GOT3 (cell line): ENCODE measurements around the gene MAD2L2.
A peak's percentile ranks its signal among the peaks of the same experiment; 100 is the strongest.

Experiments
- DNase-seq: peaks from one replicate; lab custom pipeline; 2025; ENCODE audit warnings: mixed read lengths; lab: John Stamatoyannopoulos, UW

MAD2L2 gene

DNA sequence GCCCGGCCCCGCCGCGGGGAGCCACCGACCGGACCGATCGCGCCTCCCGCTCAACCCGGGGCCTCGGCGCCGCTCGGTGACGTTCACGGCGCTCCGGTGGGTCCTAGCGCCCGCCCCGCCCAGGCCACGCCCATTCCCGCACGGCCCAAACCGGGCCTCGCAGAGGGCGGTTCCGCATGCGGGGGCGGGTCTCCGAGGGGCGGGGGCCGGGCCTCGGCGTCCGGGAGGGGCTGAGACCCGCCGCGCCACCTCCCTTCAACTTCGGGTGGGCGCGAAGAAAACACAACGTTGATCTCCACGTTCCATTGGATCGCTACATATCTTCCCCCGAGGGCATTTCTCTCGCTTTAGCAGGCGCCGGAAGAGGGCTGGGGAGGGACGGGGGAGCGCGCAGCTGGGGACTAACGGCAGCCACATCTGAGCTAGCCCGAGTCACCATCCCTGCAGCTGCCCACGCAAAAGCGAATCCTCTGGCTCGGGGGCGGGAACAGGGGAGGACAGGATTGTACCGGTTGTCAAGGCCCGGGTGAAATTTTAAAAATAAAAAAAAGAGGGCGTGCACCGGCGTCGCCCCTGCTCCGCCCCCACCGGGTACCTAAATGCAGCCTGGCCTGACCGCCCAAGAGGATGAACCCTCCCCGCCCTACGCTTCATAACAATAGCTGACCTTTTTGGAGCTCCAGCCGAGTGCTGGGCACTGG, at the start of gene MAD2L2:
MAD2L2 (minus strand) TSS at position 78 of the 701 bp plus-strand sequence. CDS start 547 bp downstream, outside the sequence.
- peak; percentile 81 for DNase-seq

DNA sequence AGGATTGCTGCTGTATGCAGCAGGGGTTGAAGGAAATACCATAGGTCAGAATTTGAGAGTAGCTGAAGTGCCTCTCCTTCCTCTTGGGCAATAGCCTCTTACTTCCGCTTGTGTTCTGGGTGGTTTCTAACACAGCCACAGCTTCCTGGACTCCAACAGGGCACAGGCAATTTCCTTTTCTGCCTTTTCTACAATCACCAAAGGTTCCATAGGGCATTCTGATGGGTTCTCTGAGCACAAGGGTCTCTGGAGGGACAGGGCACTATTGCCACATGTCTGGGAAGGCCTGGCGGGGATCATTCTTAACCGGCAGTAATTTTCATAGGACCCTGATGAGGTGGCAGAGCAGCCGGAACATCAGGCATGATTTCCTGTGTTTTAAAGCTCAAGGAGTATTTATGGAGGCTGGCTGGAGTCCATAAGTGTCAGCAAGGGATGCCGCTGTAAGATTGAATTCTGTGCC, 49.5 kb upstream of the MAD2L2 start:
- DNase-seq, result no peak

DNA sequence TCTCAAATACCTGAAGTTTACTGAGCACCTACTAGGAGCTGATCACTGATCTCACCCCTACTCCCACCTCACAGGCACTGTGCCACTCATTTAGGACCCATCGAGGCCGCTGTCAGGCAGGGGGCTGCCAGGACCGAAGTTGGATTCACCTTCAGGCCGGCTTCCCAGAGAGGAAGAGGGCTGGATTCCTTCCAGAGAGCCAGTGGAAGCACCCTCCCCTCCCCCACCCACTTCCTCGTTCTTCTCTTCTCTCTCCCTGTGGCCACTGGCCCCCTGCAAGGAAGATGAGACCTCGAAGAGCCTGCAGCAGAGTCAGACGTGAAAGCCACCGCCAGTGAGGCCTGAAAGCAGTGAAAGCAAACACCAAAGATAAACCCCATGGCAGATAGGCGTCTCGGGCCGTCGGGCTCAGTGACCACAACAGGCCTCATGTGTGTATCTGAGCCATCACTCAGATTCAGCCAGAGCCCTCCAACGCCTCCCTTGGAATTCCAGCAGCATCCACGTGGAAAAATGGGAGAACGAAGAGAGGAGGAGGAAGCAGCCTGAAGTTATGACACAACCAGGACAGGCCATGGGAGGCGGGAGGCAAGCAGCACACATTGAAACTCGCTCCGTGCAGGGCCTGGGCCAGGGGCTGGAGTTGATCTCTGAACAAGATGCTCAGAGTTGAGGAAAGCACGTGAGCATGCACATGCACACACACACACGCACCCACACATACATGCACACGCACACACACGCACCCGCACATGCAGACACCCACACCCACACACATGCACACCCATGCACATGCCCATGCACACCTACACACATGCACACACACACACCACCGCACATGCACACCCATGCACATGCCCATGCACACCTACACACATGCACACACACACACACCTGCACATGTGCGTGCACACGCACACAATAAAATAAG, 48.8 kb upstream of the MAD2L2 start:
- no peak for DNase-seq

DNA sequence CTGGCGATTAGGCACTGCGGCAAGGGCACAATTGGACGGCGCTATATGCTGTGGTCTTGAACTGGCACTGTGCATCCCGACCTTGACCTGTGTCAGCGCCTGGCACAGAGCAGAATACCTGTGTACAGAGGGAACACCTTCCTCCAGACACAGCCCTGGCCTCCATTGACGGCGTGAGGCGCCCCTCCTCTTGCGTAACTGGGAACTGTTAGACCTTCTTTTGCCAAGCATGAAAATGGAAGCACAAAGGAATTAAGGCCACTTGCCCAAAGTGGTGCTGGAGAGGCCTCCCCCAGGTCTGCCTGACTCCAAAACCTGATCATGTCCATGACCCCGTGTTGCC, 48.2 kb upstream of the MAD2L2 start:
- DNase-seq, result no peak

DNA sequence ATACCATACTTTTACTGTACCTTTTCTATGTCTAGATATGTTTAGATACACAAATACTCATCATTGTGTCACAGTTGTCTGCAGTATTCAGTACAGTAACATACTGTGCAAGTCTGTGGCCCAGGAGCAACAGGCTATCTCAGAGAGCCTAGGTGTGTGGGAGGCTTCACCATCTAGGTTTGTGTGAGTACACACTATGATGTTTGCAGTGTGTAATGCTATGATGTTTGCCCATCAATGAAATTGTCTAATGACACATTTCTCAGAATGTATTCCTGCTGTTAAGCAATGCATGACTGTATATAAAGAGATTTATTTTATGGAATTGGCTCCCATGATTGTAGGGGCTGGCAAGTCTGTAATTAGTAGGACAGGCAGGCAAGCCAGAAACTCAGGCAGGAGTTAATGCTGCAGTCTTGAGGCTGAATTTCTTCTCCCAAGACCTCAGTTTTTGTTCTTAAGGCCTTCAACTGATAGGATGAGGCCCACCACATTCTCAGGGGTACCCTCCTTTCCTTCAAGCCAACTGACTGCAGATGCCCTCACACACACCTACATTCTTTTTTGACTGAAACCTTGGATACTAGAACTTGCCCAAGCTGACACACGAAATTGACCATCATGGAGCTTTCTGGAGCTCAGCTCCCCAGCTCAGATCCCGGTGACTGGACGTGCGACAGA, 47.3 kb upstream of the MAD2L2 start:
- no peak for DNase-seq

DNA sequence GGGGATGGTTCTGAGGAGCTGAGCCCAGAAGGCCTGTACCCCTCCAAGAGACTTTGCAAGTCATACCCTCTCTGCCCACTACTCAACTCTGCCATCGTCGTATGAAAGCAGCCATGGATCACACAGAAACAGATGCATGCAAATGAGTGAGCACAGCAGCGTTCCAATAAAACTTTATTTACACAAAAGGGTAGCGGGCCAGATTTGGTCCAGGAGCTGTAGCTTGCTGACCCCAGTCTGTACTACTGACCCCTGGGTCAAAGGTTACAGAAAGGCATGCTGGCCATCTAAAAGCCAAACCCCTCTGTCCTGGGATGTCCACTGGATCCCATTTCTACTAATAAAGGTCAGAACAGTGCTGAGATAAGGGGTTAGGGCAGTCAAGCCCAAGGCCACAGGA, 46.2 kb upstream of the MAD2L2 start:
- no peak for DNase-seq

DNA sequence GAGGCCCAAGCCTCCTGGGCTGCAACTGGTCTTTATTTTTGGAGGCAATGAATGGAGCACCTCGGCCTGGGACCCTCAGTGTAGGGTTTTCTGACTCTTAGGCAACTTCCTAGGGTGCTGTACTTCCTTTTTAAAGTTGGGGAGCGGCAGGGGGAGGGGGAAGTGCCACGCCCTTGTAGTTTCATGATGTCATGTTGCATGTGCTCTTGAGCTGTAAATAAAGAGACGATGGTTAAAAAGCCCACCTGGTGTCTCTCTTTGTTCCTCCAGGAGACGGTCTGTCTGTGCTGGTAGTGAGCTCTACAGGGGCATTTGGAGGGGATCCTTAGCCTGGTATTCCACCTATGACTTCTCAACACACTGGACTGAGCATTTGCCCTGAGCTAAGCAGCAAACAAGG, 44.7 kb upstream of the MAD2L2 start:
- DNase-seq, result no peak

DNA sequence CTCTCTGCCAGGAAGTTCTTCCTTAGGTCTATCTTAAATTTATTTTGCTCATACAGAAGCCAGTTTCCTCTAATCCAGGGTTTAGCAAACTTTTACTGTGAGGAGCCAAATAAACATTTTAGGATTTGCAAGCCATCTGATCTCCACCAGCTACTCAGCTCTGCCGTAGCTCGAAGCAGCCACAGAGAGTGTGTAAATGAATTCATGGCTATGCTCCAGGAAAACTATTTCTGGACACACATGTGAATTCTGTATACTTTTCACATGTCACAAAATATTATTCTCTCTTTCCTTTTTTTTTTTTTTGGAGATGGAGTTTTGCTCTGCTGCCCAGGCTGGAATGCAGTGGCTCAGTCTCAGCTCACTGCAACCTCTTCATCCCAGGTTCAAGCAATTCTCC, 41.6 kb upstream of the MAD2L2 start:
- no peak for DNase-seq

DNA sequence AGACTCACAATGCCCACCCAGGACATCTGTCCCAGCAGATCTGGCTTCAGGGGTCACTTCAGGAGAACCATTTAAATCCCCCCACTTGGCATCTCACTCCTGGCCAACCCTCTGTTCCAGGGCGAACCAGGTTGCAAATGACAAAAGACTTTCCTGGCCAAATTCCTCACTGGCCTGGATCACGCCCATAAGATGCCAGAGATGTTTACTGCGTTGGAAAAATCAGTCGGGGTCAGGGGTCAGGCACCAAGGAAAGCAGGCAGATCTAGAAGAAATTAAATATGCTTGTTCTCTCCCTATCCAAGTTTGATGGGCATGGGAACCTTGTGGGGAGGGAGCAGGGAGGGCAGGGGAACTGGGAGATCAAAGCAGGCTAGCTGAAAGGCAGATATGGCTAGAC, 40.4 kb upstream of the MAD2L2 start:
- DNase-seq, result no peak

DNA sequence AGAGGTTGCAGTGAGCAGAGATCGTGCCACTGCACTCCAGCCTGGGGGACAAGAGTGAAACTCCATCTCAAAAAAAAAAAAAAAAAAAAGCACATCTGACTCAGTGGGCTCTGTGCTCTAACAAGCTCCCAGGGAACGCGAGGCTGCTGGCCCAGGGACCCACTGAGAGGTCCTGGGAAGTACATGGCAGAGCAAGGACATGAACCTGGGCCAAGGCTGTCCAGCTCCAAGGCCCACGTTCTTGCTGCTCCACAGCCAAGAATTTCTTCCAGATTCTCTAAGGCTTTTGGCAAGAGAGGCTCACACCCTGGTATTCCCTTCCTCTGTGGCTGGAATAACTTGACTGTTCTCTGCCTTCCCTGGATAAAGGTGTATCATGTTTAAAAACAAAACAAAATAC, 39.6 kb upstream of the MAD2L2 start:
- DNase-seq, result no peak

DNA sequence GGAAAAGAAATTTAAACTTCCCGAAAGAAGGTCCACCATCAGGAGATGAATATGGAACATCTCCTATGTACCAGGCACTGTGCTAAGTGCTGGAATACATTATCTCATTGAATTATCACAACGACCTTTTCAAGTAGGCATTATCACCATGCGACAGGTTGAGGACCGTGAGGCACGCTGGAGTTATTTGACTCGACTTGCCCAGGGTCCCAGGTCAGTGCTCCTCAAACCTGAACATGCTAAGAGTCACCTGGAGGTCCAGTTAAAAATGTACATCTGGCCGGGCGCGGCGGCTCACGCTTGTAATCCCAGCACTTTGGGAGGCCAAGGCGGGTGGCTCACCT, 39.1 kb upstream of the MAD2L2 start:
- no peak for DNase-seq

DNA sequence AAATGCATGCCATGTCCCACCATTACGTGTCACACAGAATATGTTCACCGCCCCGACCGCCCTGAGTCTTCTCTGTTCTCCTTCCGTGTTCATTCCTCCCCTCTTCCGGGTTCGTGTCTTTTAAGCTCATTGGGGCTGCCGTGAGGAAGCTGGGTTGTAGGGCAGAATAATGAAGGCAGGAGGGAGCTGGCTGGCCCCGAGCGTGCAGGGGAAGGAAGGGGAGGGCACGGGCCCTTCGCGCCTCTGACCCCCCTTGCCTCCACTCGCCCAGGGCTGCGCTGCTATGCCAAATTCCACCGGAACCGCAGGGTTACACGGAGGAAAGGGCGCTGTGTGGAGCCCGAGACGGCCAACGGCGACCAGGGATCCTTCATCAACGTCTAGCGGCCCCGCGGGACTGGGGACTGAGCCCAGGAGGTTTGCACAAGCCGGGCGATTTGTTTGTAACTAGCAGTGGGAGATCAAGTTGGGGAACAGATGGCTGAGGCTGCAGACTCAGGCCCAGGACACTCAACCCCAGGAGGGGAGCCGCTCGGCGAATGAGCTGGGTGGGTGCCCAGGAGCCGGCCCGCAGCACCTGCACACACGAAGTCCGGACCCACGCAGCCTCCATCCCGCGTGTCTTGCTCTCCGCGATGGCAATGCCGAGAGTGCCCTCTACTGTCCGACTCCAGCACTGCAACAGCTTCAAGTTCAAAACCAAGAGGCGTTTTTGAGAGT, 38.5 kb upstream of the MAD2L2 start:
- no peak for DNase-seq

DNA sequence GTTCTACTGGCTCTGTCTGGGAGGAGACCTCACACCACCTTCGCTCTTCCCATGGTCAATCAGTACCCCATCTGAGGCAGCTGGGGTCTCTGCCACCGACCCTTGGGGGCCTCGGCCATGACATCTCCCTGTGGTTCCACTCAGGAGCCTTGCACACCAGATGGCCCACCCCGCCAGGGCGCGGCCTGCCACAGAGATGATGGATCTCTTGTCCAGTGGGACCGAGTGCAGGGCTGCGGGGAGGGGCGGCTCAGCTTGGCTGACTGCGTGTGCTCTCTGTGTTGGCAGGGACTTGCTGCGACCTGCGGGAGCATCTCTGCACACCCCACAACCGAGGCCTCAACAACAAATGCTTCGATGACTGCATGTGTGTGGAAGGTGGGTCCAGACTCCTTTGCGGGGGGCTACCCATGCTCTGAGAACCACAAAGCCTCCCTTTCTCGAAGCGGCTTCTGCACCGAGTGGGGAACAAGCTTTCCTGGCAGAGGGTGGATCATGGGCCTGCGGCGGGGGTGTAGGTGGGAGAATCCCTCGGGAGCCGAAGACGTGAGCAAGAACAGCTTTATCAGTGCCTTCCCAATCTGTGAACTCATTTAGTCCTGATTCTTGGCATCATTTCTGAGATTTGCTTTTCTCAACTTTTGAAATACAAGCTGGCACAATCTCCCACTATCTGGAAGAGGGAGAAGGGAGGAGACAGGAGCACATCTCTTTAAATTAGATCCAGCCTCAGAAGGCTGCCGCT, 34.1 kb upstream of the MAD2L2 start:
- DNase-seq, result no peak

DNA sequence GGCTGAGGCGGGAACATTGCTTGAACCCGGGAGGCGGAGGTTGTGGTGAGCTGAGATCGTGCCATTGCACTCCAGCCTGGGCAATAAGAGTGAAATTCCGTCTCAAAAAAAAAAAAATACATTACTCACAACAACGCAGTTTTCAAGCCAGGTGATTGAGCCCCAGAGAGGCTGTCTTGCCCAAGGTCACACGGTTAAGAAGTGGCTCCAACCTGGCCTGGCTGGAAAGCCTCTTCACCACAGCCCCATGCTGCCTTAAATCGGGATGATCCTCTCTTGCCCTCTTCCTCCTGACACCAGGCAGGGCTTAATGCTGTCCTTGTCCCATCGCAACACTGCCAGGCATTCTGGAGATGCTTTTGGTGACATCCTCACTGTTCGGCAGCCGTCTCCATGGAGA, 32.1 kb upstream of the MAD2L2 start:
- DNase-seq, result no peak

DNA sequence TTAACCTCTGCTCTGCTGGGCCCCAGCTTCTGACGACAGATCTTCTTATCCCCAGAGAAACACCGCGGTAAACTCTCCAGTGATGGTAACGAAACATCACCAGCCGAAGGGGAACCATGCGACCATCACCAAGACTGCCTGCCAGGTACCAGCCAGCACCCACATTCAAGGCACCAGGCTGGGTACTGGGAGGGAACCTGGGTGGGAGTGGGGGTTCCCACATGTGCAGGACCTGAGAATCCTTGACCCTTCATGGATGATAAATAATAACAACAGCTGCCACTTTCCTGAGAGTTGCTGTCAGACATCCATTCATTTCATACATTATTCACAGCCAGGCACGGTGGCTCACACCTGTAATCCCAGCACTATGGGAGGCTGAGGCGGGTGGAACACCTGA, 31.3 kb upstream of the MAD2L2 start:
- no peak for DNase-seq

DNA sequence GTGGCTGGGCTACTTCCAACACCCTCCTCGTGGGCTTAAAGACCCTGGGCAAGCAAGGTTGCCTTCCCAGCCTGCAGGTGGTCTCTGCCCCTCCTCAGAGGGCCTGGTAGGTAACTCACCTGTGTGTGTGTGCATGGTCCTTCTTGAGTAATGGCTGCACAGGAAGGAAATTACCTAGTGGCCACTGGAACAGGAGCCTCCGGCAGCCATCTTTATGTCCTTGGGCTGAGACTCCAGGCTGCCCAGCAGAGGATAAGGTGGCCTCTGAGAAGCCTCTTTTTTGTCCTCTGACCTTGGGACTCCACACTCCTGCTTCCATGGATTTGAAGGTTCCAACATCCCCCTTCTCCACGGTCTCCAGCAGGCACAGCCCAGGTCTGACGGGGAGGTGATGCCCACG, 30.5 kb upstream of the MAD2L2 start:
- DNase-seq, result no peak

DNA sequence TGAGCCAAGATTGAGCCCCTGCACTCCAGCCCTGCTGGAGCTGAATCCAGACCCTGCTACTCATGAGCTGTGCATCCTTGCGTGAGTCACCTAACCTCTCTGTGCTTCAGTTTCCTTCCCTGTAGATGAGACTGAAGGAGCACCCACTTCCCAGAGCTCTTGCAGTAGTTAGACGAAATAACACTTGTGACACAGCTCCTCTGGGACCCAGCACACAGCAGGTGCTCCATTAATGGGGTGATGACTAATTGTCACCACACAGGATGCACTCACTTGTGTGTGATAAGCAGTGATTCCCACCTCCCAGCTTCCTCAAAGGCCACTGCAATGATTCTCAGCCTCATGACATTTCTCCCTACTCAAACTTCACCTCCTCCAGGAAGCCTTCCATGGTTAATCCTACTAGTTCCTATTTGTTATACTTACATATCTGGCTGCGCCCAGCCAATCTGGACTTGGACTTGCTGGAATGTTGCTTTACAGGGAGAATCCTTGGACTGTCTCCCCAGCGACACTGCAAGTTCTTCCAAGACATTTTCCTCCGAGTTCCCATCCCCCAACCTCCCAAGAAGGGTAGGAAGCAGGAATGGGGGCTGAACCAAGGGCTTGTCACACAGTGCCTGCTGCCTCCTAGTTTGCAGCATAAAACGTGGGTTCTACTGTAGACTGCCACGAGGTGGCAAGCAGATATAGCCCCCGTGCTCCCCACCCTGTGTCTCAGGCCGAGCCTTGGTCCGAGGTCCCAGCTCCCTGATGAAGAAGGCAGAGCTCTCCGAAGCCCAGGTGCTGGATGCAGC, 27.8 kb upstream of the MAD2L2 start:
- DNase-seq, result no peak

DNA sequence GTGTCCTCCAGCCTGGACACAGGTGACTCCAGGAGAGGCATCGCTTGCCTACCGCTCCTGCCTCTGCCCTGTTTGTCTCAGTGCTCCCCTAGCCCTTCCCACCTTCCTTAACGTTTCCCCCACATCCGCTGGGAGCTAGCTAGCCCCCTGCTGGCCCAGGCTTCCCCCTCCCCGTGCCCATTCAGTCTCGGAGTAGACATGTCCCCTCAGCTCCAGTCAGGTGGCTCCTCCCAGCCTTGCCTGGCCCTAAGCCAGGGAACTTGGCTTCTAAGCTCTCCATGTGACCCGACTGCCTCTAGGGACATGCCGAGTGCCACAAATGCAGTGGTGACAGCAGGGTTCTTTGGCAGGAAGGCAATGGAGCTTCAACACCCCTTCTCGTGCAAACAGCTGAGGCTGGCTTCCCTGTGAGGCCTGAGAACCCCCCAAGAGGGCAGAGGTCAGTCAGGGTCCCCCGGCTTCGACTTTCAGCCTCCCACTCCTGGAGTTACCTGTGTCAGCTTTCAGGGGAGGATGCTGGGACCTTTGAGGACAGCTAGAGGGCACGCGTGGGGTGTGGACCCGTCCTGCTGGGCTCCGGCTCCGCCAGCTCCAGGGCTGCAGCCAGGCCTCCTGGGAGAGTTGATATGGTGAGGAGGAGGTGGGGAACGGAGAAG, 26.8 kb upstream of the MAD2L2 start:
- no peak for DNase-seq

DNA sequence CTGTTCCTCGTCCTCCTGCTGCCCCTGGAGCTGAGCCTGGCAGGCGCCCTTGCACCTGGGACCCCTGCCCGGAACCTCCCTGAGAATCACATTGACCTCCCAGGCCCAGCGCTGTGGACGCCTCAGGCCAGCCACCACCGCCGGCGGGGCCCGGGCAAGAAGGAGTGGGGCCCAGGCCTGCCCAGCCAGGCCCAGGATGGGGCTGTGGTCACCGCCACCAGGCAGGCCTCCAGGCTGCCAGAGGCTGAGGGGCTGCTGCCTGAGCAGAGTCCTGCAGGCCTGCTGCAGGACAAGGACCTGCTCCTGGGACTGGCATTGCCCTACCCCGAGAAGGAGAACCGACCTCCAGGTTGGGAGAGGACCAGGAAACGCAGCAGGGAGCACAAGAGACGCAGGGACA, 25.3 kb upstream of the MAD2L2 start:
- no peak for DNase-seq

DNA sequence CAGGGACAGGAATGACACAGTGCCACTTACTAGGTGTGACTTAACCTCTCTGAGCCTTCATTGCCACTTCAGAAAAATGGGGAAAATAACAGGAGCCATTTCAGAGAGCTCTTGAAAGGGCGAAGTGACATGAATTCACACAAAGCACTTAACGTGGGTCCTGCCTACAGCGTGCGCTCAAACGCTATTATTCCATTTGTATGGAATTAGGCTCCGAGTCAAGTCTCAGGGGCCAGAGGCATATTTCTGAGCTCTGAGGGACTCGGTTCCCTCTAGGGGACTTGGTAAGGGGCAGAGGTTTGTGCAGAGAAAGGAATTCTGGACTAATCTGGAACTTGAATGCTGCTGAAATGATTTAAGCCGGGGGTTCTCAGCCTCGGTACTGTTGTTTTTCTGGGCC, 24.6 kb upstream of the MAD2L2 start:
- DNase-seq, result no peak
